CD14-positive monocyte (primary cell): ENCODE results near the gene SLC17A2. TPM values are rescaled to one million over a fixed set of nuclear protein-coding genes. Genes with fewer than 3 reads are reported as not detected.

Source experiments
- DNase-seq, 3 donors: peaks; one replicate each; pipeline ENCODE4 v3.0.0-alpha.2; 2011 to 2022
- H2AFZ ChIP-seq: 2 replicates; pipeline ENCODE4 v1.6.0; 2012; ENCODE audit warnings: mild to moderate bottlenecking, low read depth, low read length, inconsistent platforms; ENCODE audit not compliant: insufficient read depth, poor library complexity, severe bottlenecking
- H3K27ac ChIP-seq, 2 donors: 1 replicate in 1 of 2; 2 replicates in 1 of 2; pipeline ENCODE4 v1.5.1; 2012 to 2013; ENCODE audit warnings: low read length in 2 of 2, control low read depth in 1 of 2, inconsistent platforms in 1 of 2, low read depth in 1 of 2, mild to moderate bottlenecking in 1 of 2
- H3K27me3 ChIP-seq, 2 donors: one replicate each; pipeline versions ENCODE4 v1.6.0 to v1.6.1; 2011 to 2013; ENCODE audit warnings: low read length in 2 of 2; ENCODE audit not compliant: control insufficient read depth in 2 of 2, insufficient read depth in 2 of 2
- H3K36me3 ChIP-seq, 2 donors: replicated peaks in 1 of 2; 1 replicate in 1 of 2; 2 replicates in 1 of 2; pipeline versions ENCODE4 v1.5.1 to v1.6.1; 2012 to 2013; ENCODE audit warnings: low read length in 2 of 2, control low read depth in 1 of 2, inconsistent platforms in 1 of 2, mild to moderate bottlenecking in 1 of 2; ENCODE audit not compliant: insufficient read depth in 2 of 2, control insufficient read depth in 1 of 2
- H3K4me1 ChIP-seq, 2 donors: 1 replicate in 1 of 2; 2 replicates in 1 of 2; pipeline versions ENCODE4 v1.5.1 to v1.6.1; 2012 to 2013; ENCODE audit warnings: low read length in 2 of 2, control low read depth in 1 of 2, inconsistent platforms in 1 of 2, mild to moderate bottlenecking in 1 of 2, moderate library complexity in 1 of 2; ENCODE audit not compliant: insufficient read depth in 2 of 2, control insufficient read depth in 1 of 2
- H3K4me2 ChIP-seq: replicated peaks from 2 replicates; pipeline ENCODE3; 2012; ENCODE audit warnings: low read length, moderate library complexity, mild to moderate bottlenecking; ENCODE audit not compliant: poor library complexity, severe bottlenecking; ENCODE audit errors: extremely low read depth
- H3K4me3 ChIP-seq, 3 experiments: fragments of 200-600 bp in 1 of 3; sonication (generic) in 1 of 3; replicated peaks in 1 of 3; 1 replicate in 2 of 3; 2 replicates in 1 of 3; pipeline ENCODE4 v1.5.1; 2011 to 2013; ENCODE audit warnings: low read length in 3 of 3, mild to moderate bottlenecking in 3 of 3, control low read depth in 2 of 3, low read depth in 2 of 3, inconsistent platforms in 1 of 3, moderate library complexity in 1 of 3
- H3K79me2 ChIP-seq: 2 replicates; pipeline ENCODE4 v1.6.0; 2012; ENCODE audit warnings: mild to moderate bottlenecking, control low read depth, inconsistent platforms, low read length, moderate library complexity; ENCODE audit not compliant: insufficient read depth
- H3K9ac ChIP-seq: 2 replicates; pipeline ENCODE4 v1.6.0; 2017; ENCODE audit warnings: low read length, mild to moderate bottlenecking; ENCODE audit not compliant: insufficient read depth, poor library complexity, severe bottlenecking
- H3K9me3 ChIP-seq, 2 donors: replicated peaks in 1 of 2; 1 replicate in 1 of 2; 2 replicates in 1 of 2; pipeline versions ENCODE4 v1.5.1 to v1.6.1; 2012 to 2013; ENCODE audit warnings: low read length in 2 of 2, control low read depth in 1 of 2; ENCODE audit not compliant: control insufficient read depth in 1 of 2, insufficient read depth in 1 of 2
- H4K20me1 ChIP-seq: 2 replicates; pipeline ENCODE4 v1.6.0; 2012; ENCODE audit warnings: mild to moderate bottlenecking, low read length, control low read depth, moderate library complexity; ENCODE audit not compliant: insufficient read depth
- H3K27ac Mint-ChIP-seq, 7 donors: one replicate each; pipeline ENCODE4 v1.8.0; 2020; ENCODE audit warnings: mild to moderate bottlenecking in 7 of 7, mixed read lengths in 7 of 7, moderate library complexity in 6 of 7, inconsistent platforms in 2 of 7
- H3K27me3 Mint-ChIP-seq, 3 donors: one replicate each; pipeline ENCODE4 v1.8.0; 2021 to 2022; ENCODE audit warnings: low read depth in 3 of 3, mild to moderate bottlenecking in 3 of 3, mixed read lengths in 3 of 3, moderate library complexity in 3 of 3, inconsistent platforms in 1 of 3
- H3K36me3 Mint-ChIP-seq, 2 donors: one replicate each; pipeline ENCODE4 v1.8.0; 2020; ENCODE audit warnings: mixed read lengths in 2 of 2, inconsistent platforms in 1 of 2, mild to moderate bottlenecking in 1 of 2
- H3K4me1 Mint-ChIP-seq: one replicate; pipeline ENCODE4 v1.8.0; 2020; ENCODE audit warnings: mild to moderate bottlenecking, mixed read lengths
- H3K4me3 Mint-ChIP-seq, 2 donors: one replicate each; pipeline ENCODE4 v1.8.0; 2020; ENCODE audit warnings: mild to moderate bottlenecking in 2 of 2, mixed read lengths in 2 of 2, moderate library complexity in 1 of 2
- H3K9me3 Mint-ChIP-seq, 7 donors: one replicate each; pipeline ENCODE4 v1.8.0; 2020 to 2022; ENCODE audit warnings: mixed read lengths in 7 of 7, mild to moderate bottlenecking in 6 of 7, moderate library complexity in 6 of 7, inconsistent platforms in 2 of 7
- WGBS: methylation state at CpG from one replicate; pipeline ENCODE4 v1.1.5; 2013; ENCODE audit warnings: missing lambda C conversion rate; ENCODE audit not compliant: insufficient coverage; 5-methylcytosine and 5-hydroxymethylcytosine counted together
- intact Hi-C, 2 donors: fragments of 100-400 bp; cut with micrococcal nuclease; formaldehyde crosslinking; loops; one replicate each; pipeline versions ENCODE4 v1.15.0 to v1.15.1; 2023
- polyA plus RNA-seq, 3 donors: library from polyadenylated mRNA; depleted of rRNA in 1 of 3; unstranded in 2 of 3; stranded (reverse) in 1 of 3; fragments of 300-500 nt in 2 of 3; fragments of >200 nt in 1 of 3; fragmentation: Illumina TruSeq in 2 of 3; gene quantifications; 1 replicate in 2 of 3; 2 replicates in 1 of 3; pipeline ENCODE4 v1.2.3, GENCODE V29; 2012 to 2021
- TF ChIP-seq, protein P1 (sequence below): fragments of 200-600 bp; IDR thresholded peaks from one replicate; pipeline ENCODE4 v1.8.0; 2022; ENCODE audit warnings: antibody characterized with exemption, mild to moderate bottlenecking

SLC17A2 gene
- polyA plus RNA-seq, 3 donors = not detected

DNA sequence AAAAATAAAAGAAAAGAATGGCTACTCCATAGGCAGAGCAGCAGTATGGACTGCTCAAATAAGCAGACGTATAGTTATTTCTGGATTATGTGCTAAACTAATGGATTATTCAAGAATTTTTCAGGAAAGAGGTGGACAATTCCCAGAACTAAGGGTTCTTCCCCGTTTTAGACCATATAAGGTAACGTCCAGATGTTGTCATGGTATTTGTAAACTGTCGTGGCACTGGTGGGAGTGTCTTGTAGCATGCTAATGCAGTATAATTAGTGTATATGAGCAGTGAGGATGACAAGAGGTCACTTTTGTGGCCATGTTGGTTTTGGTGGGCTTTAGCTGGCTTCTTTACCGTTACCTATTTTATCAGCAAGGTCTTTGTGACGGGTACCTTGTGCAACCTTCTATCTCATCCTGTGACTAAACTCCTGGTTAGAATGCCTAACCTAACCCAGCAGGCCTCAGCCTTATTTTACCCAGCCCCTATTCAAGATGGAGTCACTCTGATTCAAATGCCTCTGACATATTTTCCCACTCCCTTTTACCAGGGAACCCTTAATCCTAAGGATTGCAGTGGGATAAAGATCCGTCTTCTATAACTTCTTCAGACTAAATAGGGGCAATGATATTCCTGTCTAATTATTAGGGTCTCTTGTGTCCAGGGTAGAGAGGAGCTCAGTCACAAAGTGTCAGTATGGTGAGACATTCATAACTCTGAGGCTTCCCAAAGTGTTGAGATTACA, 21.0 kb upstream of the SLC17A2 start:
- whole genome bisulfite sequencing = 85% methylated on average over 6 of the region's 7 CpGs
- no peak for DNase-seq

DNA sequence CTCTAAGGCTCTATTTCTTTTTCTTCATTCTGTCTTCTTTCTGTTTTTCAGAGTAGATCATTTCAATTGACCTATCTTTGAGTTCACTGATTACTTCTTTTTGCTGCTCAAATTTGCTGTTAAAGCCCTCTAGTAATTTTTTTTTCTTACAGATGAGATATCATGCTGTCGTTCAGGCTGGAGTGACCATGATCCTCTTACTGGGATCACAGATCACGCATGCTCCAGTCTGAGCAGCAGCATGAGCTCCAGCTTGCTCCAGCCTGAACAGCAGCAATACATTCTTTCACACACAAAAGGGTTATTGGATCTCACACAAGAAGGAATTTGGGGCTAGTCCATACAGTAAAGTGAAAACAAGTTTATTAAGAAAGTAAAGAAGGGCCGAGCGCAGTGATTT, 19.8 kb upstream of the SLC17A2 start:
- peak overlapping the region in 1 of 7 donors; percentile 28 for H3K27ac Mint-ChIP-seq
- H3K27me3 Mint-ChIP-seq = peaks cover 1 to 5% (median 3%) of the 10 kb centered on the region in 3 donors
- H4K20me1 ChIP-seq = no peaks in the 10 kb centered on the region
- H3K4me1 Mint-ChIP-seq = peaks cover 2% of the 10 kb centered on the region
- no peak overlapping the region for H3K27ac ChIP-seq
- no peaks in the 10 kb centered on the region for H3K9me3 ChIP-seq
- intact Hi-C loops = no loop called here
- no peaks in the 10 kb centered on the region for H3K36me3 Mint-ChIP-seq
- 100% methylated on average over 3 of the region's 4 CpGs for WGBS
- DNase-seq = no peak
- no peaks in the 10 kb centered on the region for H3K27me3 ChIP-seq
- no peaks in the 10 kb centered on the region for H3K79me2 ChIP-seq
- peaks cover 0 to 7% (median 3%) of the 10 kb centered on the region in 7 donors for H3K9me3 Mint-ChIP-seq
- H2AFZ ChIP-seq = no peak overlapping the region
- TF ChIP-seq, protein P1, sequence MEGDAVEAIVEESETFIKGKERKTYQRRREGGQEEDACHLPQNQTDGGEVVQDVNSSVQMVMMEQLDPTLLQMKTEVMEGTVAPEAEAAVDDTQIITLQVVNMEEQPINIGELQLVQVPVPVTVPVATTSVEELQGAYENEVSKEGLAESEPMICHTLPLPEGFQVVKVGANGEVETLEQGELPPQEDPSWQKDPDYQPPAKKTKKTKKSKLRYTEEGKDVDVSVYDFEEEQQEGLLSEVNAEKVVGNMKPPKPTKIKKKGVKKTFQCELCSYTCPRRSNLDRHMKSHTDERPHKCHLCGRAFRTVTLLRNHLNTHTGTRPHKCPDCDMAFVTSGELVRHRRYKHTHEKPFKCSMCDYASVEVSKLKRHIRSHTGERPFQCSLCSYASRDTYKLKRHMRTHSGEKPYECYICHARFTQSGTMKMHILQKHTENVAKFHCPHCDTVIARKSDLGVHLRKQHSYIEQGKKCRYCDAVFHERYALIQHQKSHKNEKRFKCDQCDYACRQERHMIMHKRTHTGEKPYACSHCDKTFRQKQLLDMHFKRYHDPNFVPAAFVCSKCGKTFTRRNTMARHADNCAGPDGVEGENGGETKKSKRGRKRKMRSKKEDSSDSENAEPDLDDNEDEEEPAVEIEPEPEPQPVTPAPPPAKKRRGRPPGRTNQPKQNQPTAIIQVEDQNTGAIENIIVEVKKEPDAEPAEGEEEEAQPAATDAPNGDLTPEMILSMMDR = no peak
- no peak overlapping the region for H3K4me2 ChIP-seq
- H3K4me3 Mint-ChIP-seq = no peak overlapping the region
- no peak overlapping the region for H3K4me3 ChIP-seq
- no peak overlapping the region for H3K9ac ChIP-seq
- no peaks in the 10 kb centered on the region for H3K36me3 ChIP-seq
- H3K4me1 ChIP-seq = no peaks in the 10 kb centered on the region

More for the DNA sequence above, 21.0 kb upstream of the SLC17A2 start:
- Mint-ChIP-seq H3K27me3 (peaks cover 2 to 5% (median 3%) of the 10 kb centered on the region in 3 donors), H3K36me3 (no peaks in the 10 kb centered on the region), H3K4me1 (peaks cover 2% of the 10 kb centered on the region), H3K27ac (no peak overlapping the region), H3K9me3 (peaks cover 0 to 2% (median 0%) of the 10 kb centered on the region in 7 donors), H3K4me3 (no peak overlapping the region)
- no peaks in the 10 kb centered on the region for H3K9me3 ChIP-seq
- no peak overlapping the region for H3K4me2 ChIP-seq
- no peak overlapping the region for H3K4me3 ChIP-seq
- intact Hi-C loops = no loop called here
- no peaks in the 10 kb centered on the region for H3K4me1 ChIP-seq
- no peaks in the 10 kb centered on the region for H4K20me1 ChIP-seq
- no peak overlapping the region for H3K9ac ChIP-seq
- no peaks in the 10 kb centered on the region for H3K36me3 ChIP-seq
- no peaks in the 10 kb centered on the region for H3K27me3 ChIP-seq
- no peak overlapping the region for H3K27ac ChIP-seq
- no peaks in the 10 kb centered on the region for H3K79me2 ChIP-seq
- TF ChIP-seq, protein P1 = no peak
- H2AFZ ChIP-seq = no peak overlapping the region
